ENCODE data around the gene TNMD. TPM values are rescaled to one million over a fixed set of nuclear protein-coding genes. Genes with fewer than 3 reads are reported as not detected.

Gene TNMD
- total RNA-seq, 2 donors from 2014 or later = 0.43 TPM; not detected in 1

DNA sequence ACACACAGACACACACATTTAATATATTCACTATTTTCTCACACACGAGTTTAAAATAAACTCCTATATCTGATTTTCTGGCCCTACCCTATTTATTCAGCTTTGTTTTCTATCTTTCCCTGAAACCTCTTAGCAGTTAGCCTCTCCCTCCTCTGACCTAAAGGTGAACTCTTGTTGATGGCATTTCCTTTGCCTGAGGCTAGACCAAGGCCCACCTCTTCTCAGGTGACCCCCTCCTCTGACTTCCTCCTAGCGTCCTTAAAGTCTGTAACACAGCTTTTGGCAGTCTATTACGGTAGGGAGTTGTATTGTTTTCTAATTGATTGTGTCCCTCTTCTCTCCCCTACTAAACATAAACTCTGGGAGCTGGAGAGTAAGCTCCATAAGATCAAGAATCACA lies 57.6 kb downstream of the TNMD start:
- intact Hi-C loops (cut with DNase I) = no loop called here
- no peak for DNase-seq (ENCODE audit: low spot score)

DNA sequence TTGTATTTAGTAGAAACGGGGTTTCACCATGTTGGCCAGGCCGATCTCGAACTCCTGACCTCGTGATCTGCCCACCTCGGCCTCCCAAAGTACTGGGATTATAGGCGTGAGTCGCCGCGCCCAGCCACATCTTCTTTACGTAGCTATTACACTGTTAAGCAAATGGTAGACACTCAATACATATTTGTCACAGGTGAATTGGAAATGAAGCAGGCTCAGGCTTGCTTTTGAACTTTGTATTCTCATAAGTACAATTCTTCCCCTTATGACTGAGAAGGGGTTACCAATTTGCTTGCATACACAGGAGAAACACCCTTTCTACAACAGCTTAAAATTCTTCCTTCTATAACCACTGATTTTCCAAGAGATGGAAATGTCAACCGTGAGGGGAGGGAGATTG lies 58.5 kb downstream of the TNMD start:
- DNase-seq (ENCODE audit: low spot score) = no peak
- intact Hi-C loops (cut with DNase I) = no loop called here

DNA sequence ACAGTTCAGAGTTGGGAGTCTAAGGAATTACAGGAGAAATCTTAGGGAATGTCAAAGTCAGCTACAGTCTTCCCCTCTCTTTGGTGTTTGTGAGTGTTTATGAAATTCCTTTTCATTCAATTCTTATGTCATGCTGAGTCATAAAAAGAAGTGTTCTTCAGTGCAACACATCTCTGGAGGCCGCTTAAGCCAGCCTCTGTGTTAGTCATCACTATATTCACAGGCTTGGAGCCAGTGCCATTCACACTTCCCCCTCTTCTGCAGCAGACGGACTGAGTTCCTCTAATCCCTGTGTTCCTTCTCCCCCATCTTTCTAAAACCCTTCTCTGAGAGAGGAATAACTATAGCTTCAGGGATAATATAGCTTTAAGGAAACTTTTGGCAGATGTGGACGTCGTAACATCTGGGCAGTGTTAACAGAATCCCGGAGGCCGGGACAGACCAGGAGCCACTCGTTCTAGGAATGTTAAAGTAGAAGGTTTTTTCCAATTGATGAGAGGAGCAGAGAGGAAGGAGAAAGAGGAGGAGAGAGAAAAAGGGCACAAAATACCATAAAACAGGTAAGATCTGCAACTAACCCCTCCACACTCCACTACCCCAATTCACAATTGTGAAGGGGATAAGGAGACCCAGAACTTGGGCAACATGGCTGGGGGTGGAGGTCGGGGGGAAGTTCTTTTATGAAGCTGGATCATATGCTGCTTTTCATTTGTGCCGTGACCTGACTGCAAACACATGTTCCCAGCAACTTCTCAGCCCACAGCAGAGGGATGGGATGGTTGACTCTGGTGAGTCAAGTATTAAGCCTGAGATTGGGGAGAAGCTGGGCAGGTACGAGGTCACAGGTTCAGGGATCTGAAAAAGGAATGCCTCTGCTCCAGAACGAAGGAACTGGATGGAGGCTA lies 59.5 kb downstream of the TNMD start, which contains the start of gene SRPX2:
Gene SRPX2, plus strand, starts transcription at position 244 of the 905 bp plus-strand sequence. CDS start 2,124 bp downstream, outside the sequence.
- intact Hi-C loops (cut with DNase I) = no loop called here
- peak; percentile 75 for DNase-seq (ENCODE audit: low spot score)

DNA sequence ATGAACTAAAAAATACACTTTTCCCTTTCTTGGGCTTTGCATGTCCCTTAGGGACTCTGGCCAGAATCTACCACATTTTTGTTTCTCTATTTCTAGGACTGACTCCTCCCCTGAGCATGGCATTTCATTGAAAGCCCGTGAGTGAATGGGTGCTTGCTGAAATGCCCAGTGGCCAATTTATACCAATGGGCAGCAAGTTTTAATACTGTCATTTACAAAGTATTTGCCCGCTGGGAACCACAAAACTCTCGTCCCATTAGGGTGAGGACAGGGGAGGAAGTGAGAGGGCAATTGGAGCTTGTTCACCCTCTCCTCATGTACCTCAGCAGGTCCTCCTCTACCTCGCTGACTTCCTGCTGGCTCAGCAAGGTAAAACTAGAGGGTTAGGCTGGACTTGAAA lies 60.4 kb downstream of the TNMD start:
- no peak for DNase-seq (ENCODE audit: low spot score)
- intact Hi-C loops (cut with DNase I) = no loop called here

DNA sequence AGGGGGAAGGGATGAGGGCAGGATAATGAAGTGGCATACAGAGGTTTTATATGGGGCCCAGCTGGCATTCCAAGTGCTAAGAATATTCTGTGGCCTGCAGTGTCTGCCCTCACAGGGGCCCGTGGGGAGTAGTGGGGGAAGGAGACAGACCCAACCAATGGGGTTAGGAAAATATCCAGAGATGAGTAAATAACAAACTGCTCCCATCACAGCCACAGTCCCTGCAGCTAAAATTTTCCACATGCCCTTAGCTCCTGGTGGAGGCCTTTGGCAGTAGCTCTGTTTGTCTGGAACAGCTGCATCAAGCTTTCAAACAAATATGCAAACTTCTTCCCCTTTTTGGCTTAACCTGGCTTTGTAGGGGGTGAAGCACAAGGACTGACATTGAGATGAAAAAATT lies 62.4 kb downstream of the TNMD start:
- peak; percentile 67 for DNase-seq (ENCODE audit: low spot score)
- intact Hi-C loops (cut with DNase I) = no loop called here

DNA sequence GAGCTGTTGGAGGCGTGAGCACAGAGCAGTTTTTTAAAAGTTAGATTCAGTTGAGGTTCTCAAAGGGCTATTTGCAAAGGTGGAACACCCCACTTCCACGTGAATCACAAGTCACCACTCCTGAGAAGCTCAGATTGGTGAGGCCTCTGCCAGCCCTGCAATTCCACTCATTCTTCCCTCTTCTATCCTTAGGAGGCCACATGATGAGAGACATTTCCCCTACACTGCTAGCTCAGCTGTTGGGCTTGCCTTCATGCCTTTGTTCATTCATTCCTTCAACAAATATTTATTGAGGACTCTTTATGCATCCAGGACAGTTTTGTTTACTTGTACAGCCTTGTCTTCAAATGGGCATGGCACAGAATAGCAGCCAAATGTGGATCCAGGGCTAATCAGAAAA lies 63.0 kb downstream of the TNMD start:
- intact Hi-C loops (cut with DNase I) = no loop called here
- no peak for DNase-seq (ENCODE audit: low spot score)

DNA sequence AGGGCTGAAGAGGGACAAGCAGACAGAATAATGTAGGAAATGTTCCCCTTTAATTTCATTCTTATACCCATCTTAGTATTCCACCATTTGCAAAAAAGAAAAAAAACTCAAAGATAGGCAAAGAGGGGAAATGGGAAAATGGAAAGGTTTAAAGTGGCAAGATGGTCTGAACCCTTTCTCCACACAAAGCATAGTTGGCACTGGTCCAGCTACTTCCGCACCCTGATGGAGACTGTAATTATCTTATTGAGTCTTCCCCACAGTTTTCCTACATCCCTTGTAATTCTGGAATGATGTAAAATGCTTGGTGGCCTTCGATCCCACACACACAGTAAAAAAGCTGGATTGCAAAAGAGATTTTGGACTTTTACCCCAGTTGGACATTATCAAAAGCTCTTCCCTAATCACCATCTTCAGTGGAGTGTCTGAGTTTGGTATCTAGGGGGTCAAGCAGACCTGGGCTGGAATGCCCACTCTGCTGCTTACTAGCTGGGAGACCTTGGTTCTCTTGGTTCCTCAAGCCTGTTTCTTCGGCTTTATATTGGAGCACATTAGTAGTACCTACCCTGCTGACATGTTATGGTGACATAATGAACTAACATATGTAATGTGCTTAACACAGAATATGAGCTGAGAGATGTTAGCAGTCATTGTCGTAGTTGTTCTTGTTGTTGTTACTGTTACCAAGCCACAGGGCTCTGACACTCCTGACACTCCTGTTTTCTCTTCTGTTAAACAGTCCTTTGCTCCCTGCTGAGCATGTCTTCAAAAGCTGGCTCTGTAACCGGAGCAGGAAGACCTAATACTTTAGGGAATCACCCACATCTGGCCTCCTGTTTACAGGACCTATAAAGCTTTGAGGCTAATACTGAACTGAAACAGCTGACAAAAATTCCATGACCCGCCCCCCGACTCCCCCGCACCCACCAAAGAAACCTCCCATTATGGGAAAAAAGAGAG lies 64.0 kb downstream of the TNMD start:
- intact Hi-C loops (cut with DNase I) = no loop called here
- peak; percentile 78 for DNase-seq (ENCODE audit: low spot score)

Other genes with a start within 250 kb of the TNMD start
- 1 to 10 TPM in 1 of 2 donors, under 1 TPM in 1; 0.79 to 1.1 TPM for gene PCDH19, start 174.7 kb upstream of the TNMD start, total RNA-seq
- gene TSPAN6, start 51.9 kb downstream of the TNMD start, total RNA-seq = 10 to 100 TPM in 1 of 2 donors, 1 to 10 TPM in 1; 7.8 to 11.1 TPM
- gene SRPX2, start 59.3 kb downstream of the TNMD start, total RNA-seq = 10 to 100 TPM; 34.5 to 40.3 TPM
- gene SYTL4, start 147.2 kb downstream of the TNMD start, total RNA-seq = 10 to 100 TPM in 1 of 2 donors, 1 to 10 TPM in 1; 7.1 to 10.6 TPM
- gene CSTF2, start 235.5 kb downstream of the TNMD start, total RNA-seq = 1 to 10 TPM; 7.4 to 9.3 TPM